Activated CD4-positive, alpha-beta T cell treated with anti-CD3 and anti-CD28 coated beads, Interleukin-10, Interleukin-2, amounts not matched to agents 100 ng/mL and 50 ng/mL, durations not matched to agents 16 hours and 8 hours (primary cell): ENCODE data around the gene IL12RB2.
"Not testable (repeated sequence)": the region's sequence is repeated elsewhere in the genome, so short reads cannot be mapped to it uniquely, and the experiment has no call there.

Source experiments
- DNase-seq: peaks from one replicate; pipeline ENCODE4 v3.0.0-alpha.2; 2020

Gene IL12RB2

GRCh38 chr1:67404212-67404620 is 96.5 kb downstream of the IL12RB2 start:
- DNase-seq: no peak

DNA sequence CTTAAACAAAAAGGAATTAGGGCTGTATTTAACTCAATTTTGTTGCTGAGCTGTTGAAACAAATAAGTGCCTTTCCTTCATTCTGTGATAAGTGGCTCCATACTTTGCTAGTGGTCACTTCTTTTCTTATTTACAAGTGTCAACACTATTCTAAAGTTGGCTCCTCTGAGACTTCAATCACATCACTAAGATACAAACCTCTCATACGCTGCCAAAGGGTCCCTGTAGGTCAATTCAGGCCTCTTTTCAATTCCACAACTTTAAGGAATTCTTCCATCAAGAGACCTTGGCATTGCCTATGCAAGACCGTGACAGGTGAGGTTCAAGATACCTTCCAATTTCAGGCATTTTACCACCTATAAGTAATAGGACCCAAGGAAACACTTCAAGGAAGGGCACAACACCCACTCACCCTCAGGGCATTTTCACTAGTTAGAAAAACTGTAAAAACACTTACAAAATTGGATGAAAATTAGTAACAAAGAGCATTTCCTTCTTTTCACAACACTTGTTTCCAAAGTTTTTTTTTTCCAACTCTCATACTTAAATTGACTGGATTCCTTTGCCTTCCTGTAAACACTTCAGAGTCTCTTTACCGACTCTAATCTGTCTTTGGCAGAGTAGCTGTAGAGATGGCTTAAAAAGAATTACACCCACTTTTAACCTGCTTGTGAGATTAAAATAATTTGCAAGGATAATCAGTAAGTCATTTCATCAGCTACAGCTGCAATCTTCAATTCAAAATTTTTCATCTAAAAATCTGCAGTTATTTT is 98.0 kb downstream of the IL12RB2 start:
- no peak for DNase-seq

- no peak for DNase-seq
Observed at GRCh38 chr1:67407498-67407897, 99.8 kb downstream of the IL12RB2 start.

- DNase-seq: no peak
Observed at GRCh38 chr1:67408148-67408547, 100.5 kb downstream of the IL12RB2 start.

DNA sequence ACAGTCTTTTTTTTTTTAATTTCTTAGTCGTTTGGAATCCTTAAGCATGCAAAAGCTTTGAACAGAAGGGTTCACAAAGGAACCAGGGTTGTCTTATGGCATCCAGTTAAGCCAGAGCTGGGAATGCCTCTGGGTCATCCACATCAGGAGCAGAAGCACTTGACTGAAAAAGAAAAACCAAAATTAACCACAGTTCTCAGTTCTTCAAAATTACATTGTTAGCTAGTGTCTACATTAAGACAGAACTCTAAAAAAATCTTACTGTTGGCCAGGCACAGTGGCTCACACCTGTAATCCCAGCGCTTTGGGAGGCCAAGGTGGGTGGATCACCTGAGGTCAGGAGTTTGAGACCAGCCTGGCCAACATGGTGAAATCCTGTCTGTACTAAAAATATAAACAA is 105.4 kb downstream of the IL12RB2 start:
- DNase-seq: not testable (repeated sequence)

GRCh38 chr1:67414574-67414973 is 106.9 kb downstream of the IL12RB2 start:
- DNase-seq: no peak

DNA sequence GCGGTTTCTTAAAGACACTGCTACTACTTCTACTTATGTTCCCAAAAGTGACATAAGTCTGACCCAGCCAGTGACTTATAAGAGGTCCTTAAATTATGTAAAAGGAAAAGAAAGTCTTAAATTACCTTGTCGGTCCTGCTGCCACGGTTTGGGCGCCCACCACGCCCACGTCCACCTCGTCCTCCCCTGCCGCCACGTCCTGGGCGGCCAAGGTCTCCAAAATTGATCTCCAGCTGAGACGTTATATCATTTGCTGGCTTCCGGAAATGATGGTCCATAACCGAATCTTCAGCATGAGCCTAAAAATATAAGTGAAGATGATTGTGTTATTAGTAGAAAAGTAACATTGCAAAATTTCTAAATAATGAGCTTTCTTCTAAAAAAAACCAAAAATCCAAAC is 107.4 kb downstream of the IL12RB2 start:
- no peak for DNase-seq

- not testable (repeated sequence) for DNase-seq
Observed at GRCh38 chr1:67417733-67418132, 110.1 kb downstream of the IL12RB2 start.

DNA sequence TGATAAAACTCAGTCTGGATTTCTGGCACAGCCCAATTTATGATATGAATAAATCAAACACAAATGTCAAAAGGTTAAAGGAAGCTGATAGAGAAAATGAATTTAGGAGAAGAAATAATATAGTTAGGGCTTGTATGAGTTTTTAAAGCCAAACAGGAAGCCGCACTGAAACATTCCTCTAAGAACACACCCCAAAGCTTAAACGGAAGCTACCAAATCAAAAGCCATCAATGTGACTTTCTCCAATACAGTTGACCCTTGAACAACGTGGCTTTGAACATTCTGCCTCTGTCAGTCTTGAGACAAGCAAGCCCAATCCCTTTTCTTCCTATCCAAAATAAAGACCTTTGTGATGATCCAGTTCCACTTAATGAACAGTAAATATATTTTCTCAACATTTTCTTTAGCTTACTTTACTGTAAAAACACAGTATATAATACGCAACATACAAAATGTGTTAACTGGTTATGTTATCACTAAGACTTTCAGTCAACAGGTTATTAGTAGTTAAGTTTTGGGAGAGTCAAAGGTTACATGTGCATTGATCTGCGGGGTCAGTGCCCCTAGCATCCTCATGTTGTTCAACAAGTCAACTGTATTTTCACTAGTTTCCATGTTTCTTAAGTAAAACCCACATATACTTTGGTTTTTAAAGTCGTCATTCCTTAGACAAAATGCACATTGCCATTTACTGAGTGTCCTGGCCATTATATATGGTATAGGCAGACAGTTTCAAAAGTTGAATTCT is 111.3 kb downstream of the IL12RB2 start:
- no peak for DNase-seq

DNA sequence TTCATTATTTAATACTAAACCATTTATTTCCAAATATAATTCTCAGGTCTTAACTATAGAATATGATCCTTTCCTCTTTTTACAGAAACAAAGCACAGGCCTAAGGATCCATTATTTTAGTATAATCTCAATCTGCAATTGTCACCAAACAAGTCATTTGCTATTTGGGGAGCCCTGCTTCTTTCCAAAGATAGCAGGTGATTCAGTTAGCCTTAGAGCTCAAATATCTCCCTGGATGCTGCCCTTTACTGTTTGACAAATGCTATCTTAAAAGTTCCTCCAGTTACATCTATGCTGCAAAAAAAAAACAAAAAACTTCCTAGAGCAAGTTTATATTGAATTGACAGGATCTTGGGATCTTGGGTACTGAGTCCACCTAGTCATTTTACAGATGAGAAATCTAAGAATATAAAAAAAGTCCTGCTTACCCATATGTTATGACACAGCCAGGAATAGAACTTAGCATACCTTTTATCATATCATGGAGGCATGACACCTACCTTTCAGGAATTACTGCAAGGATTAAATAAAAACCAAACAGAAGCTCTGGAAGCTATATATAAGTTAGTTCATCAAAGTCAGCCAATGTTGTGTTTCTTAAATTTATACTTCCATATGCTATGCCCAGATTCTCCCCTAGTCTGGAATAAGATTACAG is 113.3 kb downstream of the IL12RB2 start:
- DNase-seq: no peak

- no peak for DNase-seq
Observed at GRCh38 chr1:67427465-67427864, 119.8 kb downstream of the IL12RB2 start.

DNA sequence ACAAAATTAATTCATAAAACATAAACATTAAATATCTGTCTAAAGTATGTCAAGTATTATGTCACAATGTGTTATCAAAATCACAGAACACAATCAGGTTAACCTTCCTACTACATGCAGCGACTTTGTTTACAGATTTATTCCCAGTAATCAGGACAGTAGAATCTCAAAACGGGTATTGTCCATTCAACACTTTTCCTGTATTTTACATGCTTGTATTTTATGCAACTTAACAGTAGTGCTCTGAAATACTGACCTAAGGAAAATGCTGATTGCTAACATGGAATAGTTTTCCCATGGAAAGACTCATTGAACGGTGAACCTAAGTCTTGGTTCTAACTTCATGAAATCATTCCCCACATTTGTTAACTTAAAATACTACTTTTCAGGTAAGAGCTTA is 120.3 kb downstream of the IL12RB2 start:
- no peak for DNase-seq

DNA sequence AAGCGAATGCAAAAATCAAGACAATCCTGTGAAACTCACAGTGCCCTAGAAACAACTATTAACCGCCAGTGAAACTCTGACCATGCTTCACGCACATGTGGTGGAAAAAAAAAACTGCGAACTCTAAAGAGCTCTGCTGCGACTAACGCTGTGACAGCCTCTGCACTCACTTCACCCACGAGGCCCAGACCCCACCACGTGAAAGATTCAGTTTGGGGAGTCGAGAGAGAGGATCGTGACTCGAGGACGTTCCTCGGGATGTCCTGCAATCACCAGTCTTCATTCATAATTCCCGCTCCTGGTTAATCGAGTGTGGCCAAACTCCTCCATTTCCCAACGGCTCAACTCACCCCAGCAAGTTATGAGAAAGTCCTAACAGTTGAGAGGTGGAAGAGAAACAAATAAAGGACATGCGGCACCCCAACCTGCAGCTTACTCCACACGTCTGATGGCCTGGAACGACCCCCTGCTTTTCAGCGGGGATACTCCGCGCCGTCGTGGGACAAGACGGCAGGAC is 121.4 kb downstream of the IL12RB2 start:
- DNase-seq: peak; percentile 52

DNA sequence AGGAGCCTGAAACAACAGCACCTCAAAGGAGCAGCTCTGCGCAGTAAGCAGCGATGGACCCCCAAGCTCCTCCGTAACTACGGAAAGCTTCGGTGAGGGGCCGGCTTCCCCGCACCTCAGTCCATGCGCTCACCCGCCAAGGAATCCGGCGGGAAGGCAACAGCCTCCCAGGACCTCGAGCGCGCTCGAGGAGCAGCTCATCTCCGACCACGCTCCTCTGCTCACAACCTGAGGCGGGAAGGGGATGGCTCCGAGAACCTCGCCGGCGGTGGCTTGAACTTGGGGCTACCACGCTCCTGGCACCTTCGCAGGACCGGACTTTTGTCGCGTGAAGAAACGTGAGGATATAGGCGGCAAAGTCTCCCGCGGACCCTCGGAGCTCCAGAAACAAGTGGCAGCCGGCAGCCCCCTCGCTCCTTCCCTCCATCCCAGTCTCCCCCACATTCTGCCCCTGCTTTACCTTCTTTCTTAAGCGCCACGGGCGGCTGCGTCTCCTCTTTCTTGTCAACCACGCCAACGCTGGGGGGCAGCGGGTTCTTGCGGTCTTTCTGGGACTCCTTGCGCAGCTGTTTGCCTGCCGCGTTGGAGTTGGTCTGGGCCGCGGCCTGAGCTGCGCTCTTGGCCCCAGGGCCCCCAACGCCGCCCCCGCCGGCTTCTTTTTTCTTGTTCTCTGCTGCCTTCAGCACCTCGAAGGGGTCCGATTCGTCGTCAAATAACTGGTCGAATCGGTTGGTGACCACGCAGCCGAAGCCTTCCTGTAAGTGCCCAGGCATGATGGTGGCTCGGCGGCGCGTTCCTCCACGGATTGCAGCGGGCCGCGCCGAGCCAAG is 122.1 kb downstream of the IL12RB2 start:
- DNase-seq: peak; percentile 38

- DNase-seq: peak; percentile 99
Observed at GRCh38 chr1:67430358-67431155, 122.9 kb downstream of the IL12RB2 start, which contains the start of gene SERBP1. Gene SERBP1 (minus strand): TSS chr1:67430402. CDS start chr1:67430300, 102 bp downstream.

DNA sequence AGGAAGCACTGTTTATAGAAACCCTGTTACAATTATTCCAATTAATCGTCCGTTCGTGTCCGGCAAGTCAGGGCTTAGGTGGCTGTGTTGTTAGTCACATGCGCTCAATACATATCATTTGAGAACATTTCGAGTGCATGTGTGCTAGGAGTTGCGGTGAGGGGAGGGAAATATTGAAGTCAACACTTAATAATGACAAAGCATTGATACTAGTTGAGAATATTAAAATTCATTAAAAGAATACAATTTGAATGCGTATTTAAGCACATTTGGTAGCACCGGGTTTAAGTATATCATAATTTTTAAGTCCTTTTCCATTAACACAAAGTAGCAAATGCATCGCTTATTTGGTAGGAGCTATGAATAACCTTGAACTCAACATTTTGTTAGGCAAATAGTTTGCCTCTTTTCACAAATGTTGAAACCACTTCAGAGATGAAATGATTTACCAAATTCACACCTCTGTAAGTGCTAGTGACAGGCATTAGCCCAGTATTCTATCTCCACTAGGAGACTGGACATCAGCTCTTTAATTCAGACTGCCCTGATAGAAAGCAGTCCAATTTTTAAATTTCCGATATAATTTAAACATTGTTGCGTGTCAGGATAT is 123.6 kb downstream of the IL12RB2 start:
- no peak for DNase-seq

DNA sequence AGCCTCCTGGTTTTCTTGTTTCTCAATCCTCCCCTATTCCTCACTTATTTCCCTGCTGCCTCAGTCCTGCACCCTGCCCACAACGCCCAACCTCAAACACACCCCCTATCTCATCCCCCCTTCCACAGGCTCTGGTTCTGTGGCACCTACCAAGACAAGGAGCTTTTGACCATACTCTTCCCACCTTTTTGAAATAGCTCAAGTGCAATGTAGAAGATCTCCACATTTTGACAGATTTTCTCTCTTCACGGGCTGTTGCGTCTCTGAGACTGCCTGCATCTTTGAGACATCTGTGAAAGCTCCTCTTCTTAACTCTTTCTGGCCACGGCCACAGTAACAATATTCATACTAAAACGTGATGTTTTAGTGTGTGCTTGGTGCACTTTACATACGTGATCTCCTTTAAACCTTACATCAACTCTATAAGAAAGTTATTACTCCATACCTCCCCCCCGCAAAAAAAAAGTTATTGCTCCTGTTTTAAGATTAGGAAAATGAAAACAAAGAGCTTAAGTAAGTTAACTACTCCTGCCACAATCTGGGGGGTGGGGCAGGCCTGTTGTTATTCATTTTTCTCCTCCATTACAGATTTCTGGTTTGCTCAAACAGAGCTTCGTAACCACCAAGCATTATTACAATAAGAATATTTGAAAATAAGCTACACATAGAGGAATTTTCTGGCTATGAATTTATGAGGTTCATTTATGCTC is 124.4 kb downstream of the IL12RB2 start:
- DNase-seq: no peak

- no peak for DNase-seq
Observed at GRCh38 chr1:67432745-67433144, 125.1 kb downstream of the IL12RB2 start.

DNA sequence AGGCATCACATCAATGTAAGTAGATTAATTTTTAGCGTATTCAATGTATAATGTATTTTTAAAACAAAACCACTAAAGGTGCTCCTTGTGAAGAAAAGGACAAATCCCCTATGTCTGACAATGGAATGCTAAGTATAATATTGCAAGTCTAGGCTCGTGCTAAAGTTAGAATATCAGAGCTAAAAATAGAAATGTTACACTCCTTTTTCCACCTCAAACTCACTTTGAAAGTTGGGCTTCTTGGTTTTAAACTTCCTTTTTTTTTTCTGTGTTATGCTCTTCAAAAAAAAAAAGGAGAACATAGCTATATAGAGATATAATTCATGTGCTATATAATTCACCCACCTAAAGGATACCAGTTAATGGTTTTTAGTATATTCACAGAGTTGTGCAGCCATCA is 126.2 kb downstream of the IL12RB2 start:
- no peak for DNase-seq

GRCh38 chr1:67434491-67434890 is 126.8 kb downstream of the IL12RB2 start:
- no peak for DNase-seq
